H9 (cell line): Measurements from ENCODE around the gene MUSTN1. TPM values are rescaled to one million over a fixed set of nuclear protein-coding genes. Genes with fewer than 3 reads are reported as not detected.

Experiments
- DNase-seq: peaks from one replicate; pipeline ENCODE4 v3.0.0-alpha.2; 2017
- H2AFZ ChIP-seq: one replicate; pipeline ENCODE4 v1.6.1; 2013; ENCODE audit warnings: mild to moderate bottlenecking, low read length, control low read depth, moderate library complexity
- H2AK5ac ChIP-seq: 2 replicates; pipeline ENCODE4 v1.6.1; 2013; ENCODE audit warnings: low read length, control low read depth, mixed read lengths; ENCODE audit not compliant: insufficient read length
- H2BK120ac ChIP-seq: one replicate; pipeline ENCODE4 v1.6.1; 2013; ENCODE audit warnings: low read depth, mild to moderate bottlenecking, low read length, control low read depth, inconsistent platforms; ENCODE audit not compliant: poor library complexity, severe bottlenecking
- H2BK12ac ChIP-seq: 2 replicates; pipeline ENCODE4 v1.6.1; 2013; ENCODE audit warnings: low read length, control low read depth, mixed read lengths, low read depth; ENCODE audit not compliant: insufficient read length
- H2BK15ac ChIP-seq: 2 replicates; pipeline ENCODE4 v1.6.1; 2013; ENCODE audit warnings: low read depth, low read length, control low read depth
- H2BK20ac ChIP-seq: one replicate; pipeline ENCODE4 v1.6.1; 2013; ENCODE audit warnings: low read depth, mild to moderate bottlenecking, low read length, control low read depth, inconsistent platforms; ENCODE audit not compliant: poor library complexity, severe bottlenecking
- H2BK5ac ChIP-seq: 2 replicates; pipeline ENCODE4 v1.6.1; 2013; ENCODE audit warnings: low read length, control low read depth, mixed read lengths; ENCODE audit not compliant: insufficient read length
- H3K14ac ChIP-seq: 2 replicates; pipeline ENCODE4 v1.6.1; 2013; ENCODE audit warnings: low read length, control low read depth; ENCODE audit not compliant: insufficient read depth
- H3K18ac ChIP-seq: 2 replicates; pipeline ENCODE4 v1.6.1; 2013; ENCODE audit warnings: low read depth, mild to moderate bottlenecking, mixed read lengths, low read length, control low read depth; ENCODE audit not compliant: insufficient read length
- H3K23ac ChIP-seq: 2 replicates; pipeline ENCODE4 v1.6.1; 2013; ENCODE audit warnings: low read length, control low read depth, mixed read lengths, low read depth; ENCODE audit not compliant: insufficient read length
- H3K23me2 ChIP-seq: 2 replicates; pipeline ENCODE4 v1.6.1; 2013; ENCODE audit warnings: low read depth, mild to moderate bottlenecking, mixed read lengths, low read length, control low read depth; ENCODE audit not compliant: insufficient read length, poor library complexity, severe bottlenecking
- H3K27ac ChIP-seq: 2 replicates; pipeline ENCODE4 v1.5.1; 2013; ENCODE audit warnings: low read length, control low read depth, mixed read lengths, low read depth; ENCODE audit not compliant: insufficient read length
- H3K27me3 ChIP-seq: 2 replicates; pipeline ENCODE4 v1.6.1; 2013; ENCODE audit warnings: low read length, control low read depth, inconsistent platforms; ENCODE audit not compliant: insufficient read depth
- H3K4ac ChIP-seq: 2 replicates; pipeline ENCODE4 v1.6.1; 2013; ENCODE audit warnings: low read depth, mild to moderate bottlenecking, control low read depth, inconsistent platforms, low read length, moderate library complexity
- H3K4me1 ChIP-seq: 2 replicates; pipeline ENCODE4 v1.6.1; 2013; ENCODE audit warnings: low read length, control low read depth, inconsistent platforms; ENCODE audit not compliant: insufficient read depth
- H3K4me2 ChIP-seq: 2 replicates; pipeline ENCODE4 v1.6.1; 2013; ENCODE audit warnings: low read length, control low read depth, mixed read lengths; ENCODE audit not compliant: insufficient read length, insufficient read depth
- H3K56ac ChIP-seq: 2 replicates; pipeline ENCODE4 v1.6.1; 2013; ENCODE audit warnings: low read depth, mild to moderate bottlenecking, mixed read lengths, low read length, control low read depth; ENCODE audit not compliant: insufficient read length
- H3K79me1 ChIP-seq: 2 replicates; pipeline ENCODE4 v1.6.1; 2013; ENCODE audit warnings: low read depth, mild to moderate bottlenecking, moderate library complexity, low read length, control low read depth, inconsistent platforms; ENCODE audit not compliant: insufficient read depth, poor library complexity, severe bottlenecking
- H3K79me2 ChIP-seq: 2 replicates; pipeline ENCODE4 v1.6.1; 2013; ENCODE audit warnings: low read length, control low read depth, inconsistent platforms; ENCODE audit not compliant: insufficient read depth
- H3K9ac ChIP-seq: 2 replicates; pipeline ENCODE4 v1.6.1; 2013; ENCODE audit warnings: low read length, control low read depth, mixed read lengths; ENCODE audit not compliant: insufficient read length; ENCODE audit errors: extremely low read depth
- H3K9me3 ChIP-seq: one replicate; pipeline ENCODE4 v1.6.1; 2013; ENCODE audit warnings: low read depth, low read length, inconsistent platforms; ENCODE audit not compliant: control insufficient read depth
- H3T11ph ChIP-seq: one replicate; pipeline ENCODE4 v1.6.1; 2013; ENCODE audit warnings: mild to moderate bottlenecking, low read length, control low read depth, inconsistent platforms
- H4K20me1 ChIP-seq: one replicate; pipeline ENCODE4 v1.6.1; 2013; ENCODE audit not compliant: control insufficient read depth, insufficient read length, insufficient read depth
- H4K5ac ChIP-seq: 2 replicates; pipeline ENCODE4 v1.6.1; 2013; ENCODE audit warnings: low read depth, mild to moderate bottlenecking, mixed read lengths, low read length, control low read depth; ENCODE audit not compliant: insufficient read length
- H4K8ac ChIP-seq: replicated peaks from 2 replicates; pipeline ENCODE4 v1.6.1; 2013; ENCODE audit warnings: low read length, control low read depth, mixed read lengths, low read depth; ENCODE audit not compliant: insufficient read length
- H4K91ac ChIP-seq: 2 replicates; pipeline ENCODE4 v1.6.1; 2013; ENCODE audit warnings: low read depth, mild to moderate bottlenecking, moderate library complexity, mixed read lengths, low read length, control low read depth; ENCODE audit not compliant: insufficient read length
- H3K27ac Mint-ChIP-seq, 3 experiments: 2 replicates in 2 of 3; 3 replicates in 1 of 3; pipeline ENCODE4 v1.8.0; 2020 to 2021; ENCODE audit warnings: mixed read lengths in 3 of 3, mild to moderate bottlenecking in 1 of 3, moderate library complexity in 1 of 3
- H3K27me3 Mint-ChIP-seq: 2 replicates; pipeline ENCODE4 v1.8.0; 2021; ENCODE audit warnings: low read depth, mild to moderate bottlenecking, moderate library complexity, mixed read lengths
- H3K36me3 Mint-ChIP-seq, 3 experiments: 2 replicates in 2 of 3; 3 replicates in 1 of 3; pipeline ENCODE4 v1.8.0; 2020 to 2021; ENCODE audit warnings: low read depth in 3 of 3, mixed read lengths in 3 of 3; ENCODE audit not compliant: insufficient read depth in 1 of 3
- H3K4me1 Mint-ChIP-seq, 2 experiments: 2 replicates each; pipeline ENCODE4 v1.8.0; 2020; ENCODE audit warnings: mixed read lengths in 2 of 2
- H3K4me3 Mint-ChIP-seq, 2 experiments: 2 replicates in 1 of 2; 3 replicates in 1 of 2; pipeline ENCODE4 v1.8.0; 2020 to 2021; ENCODE audit warnings: mild to moderate bottlenecking in 2 of 2, mixed read lengths in 2 of 2, moderate library complexity in 1 of 2
- H3K9me3 Mint-ChIP-seq, 2 experiments: 2 replicates in 1 of 2; 3 replicates in 1 of 2; pipeline ENCODE4 v1.8.0; 2020; ENCODE audit warnings: mild to moderate bottlenecking in 2 of 2, mixed read lengths in 2 of 2, moderate library complexity in 1 of 2
- WGBS: extraction: QIAGEN DNeasy Blood & Tissue Kit; methylation state at CpG from one replicate; pipeline ENCODE4 v1.1.7; 2013; ENCODE audit warnings: missing lambda C conversion rate, low lambda C conversion rate, mixed read lengths; ENCODE audit not compliant: insufficient read length; ENCODE audit errors: extremely low coverage; 5-methylcytosine and 5-hydroxymethylcytosine counted together
- total RNA-seq: library from RNA; stranded (reverse); gene quantifications from 2 replicates; pipeline ENCODE4 v1.2.1, GENCODE V29; 2021
- TF ChIP-seq, protein P1 (sequence below): fragments of 200-600 bp; sonication (generic); conservative IDR thresholded peaks from 3 replicates; pipeline ENCODE4 v1.8.0; 2021; ENCODE audit warnings: antibody characterized with exemption, mild to moderate bottlenecking

MUSTN1 gene
- total RNA-seq, 1 experiment from 2014 or later: 0.72 TPM

DNA sequence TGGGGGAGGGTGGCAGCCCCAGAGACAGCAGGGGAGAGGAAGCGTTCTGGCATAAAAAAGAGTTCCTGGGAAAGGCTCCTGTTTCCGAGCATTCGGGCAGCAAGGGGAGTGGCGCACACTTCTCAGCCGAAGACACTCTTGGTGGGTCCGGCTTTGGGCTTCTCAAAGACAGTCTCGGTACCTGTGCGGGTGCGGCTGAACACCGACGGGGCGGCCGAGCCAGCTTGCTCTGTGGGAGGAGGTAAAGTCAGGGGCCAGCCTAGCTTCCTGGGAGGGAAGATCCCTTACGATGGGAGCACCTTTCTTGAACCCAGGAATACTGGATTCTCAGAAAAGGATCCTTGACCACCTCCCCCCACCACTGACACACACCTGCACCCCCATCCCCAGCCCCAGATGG is 1.6 kb downstream of the MUSTN1 start:
- no peaks in the 10 kb centered on the region for H3K9me3 ChIP-seq
- no CpG with 5 or more reads among the region's 14 CpGs for WGBS

More for the DNA sequence above, 1.6 kb downstream of the MUSTN1 start:
- Histone ChIP-seq H4K8ac (no peak overlapping the region), H2BK15ac (no peak overlapping the region), H3K79me2 (no peaks in the 10 kb centered on the region), H3K23ac (no peak overlapping the region), H2BK20ac (no peak overlapping the region), H2BK12ac (no peak overlapping the region), H3K27ac (no peak overlapping the region), H2AK5ac (no peak overlapping the region), H4K5ac (no peak overlapping the region), H3K79me1 (no peaks in the 10 kb centered on the region), H3K23me2 (no peaks in the 10 kb centered on the region), H3K4ac (no peak overlapping the region), H2BK120ac (no peak overlapping the region), H3K14ac (no peak overlapping the region), H2BK5ac (no peak overlapping the region), H3K27me3 (no peaks in the 10 kb centered on the region; the same call in 1 of the 2 replicates), H3K9ac (no peak overlapping the region), H3T11ph (no peak overlapping the region), H3K56ac (no peak overlapping the region), H4K20me1 (no peaks in the 10 kb centered on the region), H2AFZ (no peak overlapping the region), H3K18ac (no peak overlapping the region), H3K4me2 (no peak overlapping the region), H3K4me1 (no peaks in the 10 kb centered on the region), H4K91ac (no peak overlapping the region)
- TF ChIP-seq, protein P1, sequence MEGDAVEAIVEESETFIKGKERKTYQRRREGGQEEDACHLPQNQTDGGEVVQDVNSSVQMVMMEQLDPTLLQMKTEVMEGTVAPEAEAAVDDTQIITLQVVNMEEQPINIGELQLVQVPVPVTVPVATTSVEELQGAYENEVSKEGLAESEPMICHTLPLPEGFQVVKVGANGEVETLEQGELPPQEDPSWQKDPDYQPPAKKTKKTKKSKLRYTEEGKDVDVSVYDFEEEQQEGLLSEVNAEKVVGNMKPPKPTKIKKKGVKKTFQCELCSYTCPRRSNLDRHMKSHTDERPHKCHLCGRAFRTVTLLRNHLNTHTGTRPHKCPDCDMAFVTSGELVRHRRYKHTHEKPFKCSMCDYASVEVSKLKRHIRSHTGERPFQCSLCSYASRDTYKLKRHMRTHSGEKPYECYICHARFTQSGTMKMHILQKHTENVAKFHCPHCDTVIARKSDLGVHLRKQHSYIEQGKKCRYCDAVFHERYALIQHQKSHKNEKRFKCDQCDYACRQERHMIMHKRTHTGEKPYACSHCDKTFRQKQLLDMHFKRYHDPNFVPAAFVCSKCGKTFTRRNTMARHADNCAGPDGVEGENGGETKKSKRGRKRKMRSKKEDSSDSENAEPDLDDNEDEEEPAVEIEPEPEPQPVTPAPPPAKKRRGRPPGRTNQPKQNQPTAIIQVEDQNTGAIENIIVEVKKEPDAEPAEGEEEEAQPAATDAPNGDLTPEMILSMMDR: no peak
- H3K4me3 Mint-ChIP-seq: no peak overlapping the region
- H3K27ac Mint-ChIP-seq: no peak overlapping the region
- H3K36me3 Mint-ChIP-seq: peaks cover 0 to 6% (median 0%) of the 10 kb centered on the region in 3 experiments; a peak in 3 of 7 replicates
- no peak for DNase-seq
- no peaks in the 10 kb centered on the region for H3K9me3 Mint-ChIP-seq
- H3K4me1 Mint-ChIP-seq: peaks cover 19 to 31% of the 10 kb centered on the region in 2 experiments
- no peaks in the 10 kb centered on the region; the same call in 1 of the 2 replicates for H3K27me3 Mint-ChIP-seq
